Omental fat pad (tissue), 4 donors: ENCODE data around the gene LEFTY1. TPM values are rescaled to one million over a fixed set of nuclear protein-coding genes. Genes with fewer than 3 reads are reported as not detected.

ENCODE experiments used
- ATAC-seq: fragments of 150-250 bp; one replicate; pipeline ENCODE4 v1.9.1; 2016; ENCODE audit warnings: mild to moderate bottlenecking, moderate library complexity; ENCODE audit not compliant: low FRiP score
- DNase-seq: peaks from one replicate; pipeline ENCODE4 v3.0.0-alpha.2; 2019; ENCODE audit warnings: low spot score
- CTCF ChIP-seq, 3 donors: fragments of 450-650 bp; IDR thresholded peaks; one replicate each; pipeline ENCODE4 v1.5.1; 2016 to 2017; ENCODE audit warnings: antibody characterized with exemption in 3 of 3, mild to moderate bottlenecking in 3 of 3, moderate library complexity in 2 of 3
- total RNA-seq, 4 donors: library from RNA; depleted of rRNA; stranded (reverse); fragments of >200 nt; gene quantifications; one replicate each; pipeline ENCODE4 v1.1.0, GENCODE V29; 2016

Gene LEFTY1
- total RNA-seq, 4 donors from 2014 or later: 0.44 TPM; not detected in 3

GRCh38 chr1:225853441-225853840 lies 35.5 kb downstream of the LEFTY1 start:
- ATAC-seq: no peak
- DNase-seq: no peak
- no peak for TF ChIP-seq CTCF (IDR thresholded peaks at IDR 0.05)

GRCh38 chr1:225852413-225853124 lies 36.4 kb downstream of the LEFTY1 start:
- DNase-seq (no peak), ATAC-seq (no peak)
- TF ChIP-seq CTCF (IDR thresholded peaks at IDR 0.05): no peak

DNA sequence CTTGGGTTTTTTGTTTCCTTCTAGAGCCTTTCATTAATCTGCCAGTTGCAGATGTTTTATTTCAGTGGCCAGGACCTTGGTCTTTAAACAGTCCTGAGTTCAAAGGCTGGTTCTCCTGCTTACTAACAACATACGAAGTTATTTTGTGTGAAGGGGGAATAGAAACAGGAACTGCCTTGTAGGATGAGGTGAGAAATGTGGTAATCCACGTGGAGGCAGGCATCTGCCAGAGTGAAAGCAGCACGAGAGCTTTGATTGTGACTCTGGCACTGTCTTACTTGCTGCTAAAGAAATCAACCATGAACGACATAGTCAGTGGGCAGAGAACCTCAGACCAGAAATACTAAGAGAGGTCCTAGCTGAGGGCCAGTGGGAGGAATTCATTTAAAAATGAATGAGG lies 37.1 kb downstream of the LEFTY1 start:
- no peak for ATAC-seq

DNA sequence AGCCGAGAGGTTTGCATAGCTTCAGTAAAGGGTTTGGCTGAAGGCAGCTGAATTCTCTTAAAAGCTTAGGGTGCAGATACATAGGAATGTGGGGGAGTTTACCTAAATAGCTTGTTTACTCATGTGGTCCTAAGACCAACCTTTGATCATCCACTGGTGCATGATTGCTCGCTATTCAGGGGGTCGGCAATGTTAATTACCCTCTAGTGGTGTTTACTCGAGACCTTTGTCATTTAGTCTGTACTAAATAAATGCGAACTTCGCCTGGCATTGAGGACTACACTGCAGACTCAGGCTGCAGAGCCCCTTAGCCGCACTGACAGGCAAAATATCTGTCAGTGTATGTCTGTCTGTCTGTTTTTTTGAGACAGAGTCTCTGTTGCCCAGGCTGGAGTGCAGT lies 38.6 kb downstream of the LEFTY1 start:
- no peak for DNase-seq
- no peak for TF ChIP-seq CTCF (IDR thresholded peaks at IDR 0.05)
- no peak for ATAC-seq

More for the DNA sequence above, 37.1 kb downstream of the LEFTY1 start:
- no peak for DNase-seq
- no peak for TF ChIP-seq CTCF (IDR thresholded peaks at IDR 0.05)

- TF ChIP-seq CTCF (IDR thresholded peaks at IDR 0.05): no peak
- ATAC-seq: no peak
- DNase-seq: no peak
These were observed 39.0 kb downstream of the LEFTY1 start for GRCh38 chr1:225849925-225850324.

DNA sequence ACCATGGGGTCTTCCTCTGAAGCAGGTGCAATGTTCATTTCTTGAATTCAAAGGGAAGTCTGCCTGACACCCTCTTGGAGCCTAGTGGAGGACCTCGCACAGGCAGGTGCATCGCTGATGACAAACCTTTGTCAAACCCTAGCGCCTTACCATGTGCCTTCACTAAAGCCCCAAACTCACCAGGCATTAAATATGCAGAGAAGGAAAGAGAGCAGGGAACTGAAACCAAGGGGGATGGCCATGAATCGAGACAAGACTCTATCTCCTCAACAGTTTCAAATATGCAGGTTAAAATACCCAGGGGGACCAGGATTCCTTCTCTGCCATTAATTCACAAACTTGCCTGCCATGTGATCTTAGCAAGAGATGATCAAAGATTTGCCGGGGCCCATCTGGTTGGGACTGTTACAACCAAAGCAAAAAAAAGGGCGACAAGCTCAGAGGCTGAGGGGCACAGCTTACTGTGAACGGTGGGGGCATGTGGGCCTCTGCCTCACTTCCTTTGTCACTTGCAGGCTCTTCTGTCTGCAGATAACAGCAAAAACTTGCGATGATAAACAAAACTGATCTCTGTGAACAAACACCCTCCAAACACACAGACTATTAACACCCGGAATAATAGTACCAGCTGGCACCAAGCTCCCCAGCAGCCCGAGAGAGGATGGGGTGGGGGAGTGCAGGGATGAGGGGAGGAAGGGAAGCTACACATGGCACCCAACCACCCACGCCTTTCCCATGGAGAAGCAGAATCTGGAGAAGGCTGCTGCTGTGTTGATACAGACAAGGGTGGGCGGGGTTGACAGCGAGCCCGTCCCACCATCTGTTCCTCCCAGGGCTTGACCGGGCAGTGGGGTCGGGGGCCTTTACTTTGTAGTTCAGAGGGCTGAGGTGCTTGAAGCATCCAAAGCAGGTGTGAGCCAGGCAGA lies 40.7 kb downstream of the LEFTY1 start:
- ATAC-seq (no peak), DNase-seq (no peak)
- TF ChIP-seq CTCF (IDR thresholded peaks at IDR 0.05): no peak
